Gastroesophageal sphincter (tissue), 3 donors: ENCODE data around the gene FBXO36.

Source experiments
- POLR2A ChIP-seq, 2 donors: fragments of 450-650 bp; IDR thresholded peaks; one replicate each; pipeline ENCODE4 v1.6.1; 2017; ENCODE audit warnings: antibody characterized with exemption in 2 of 2, mild to moderate bottlenecking in 2 of 2, moderate library complexity in 1 of 2
- TF ChIP-seq, protein P1 (sequence below), 4 experiments: fragments of 200-600 bp in 2 of 4; fragments of 450-650 bp in 2 of 4; sonication (generic) in 1 of 4; IDR thresholded peaks; one replicate each; pipeline ENCODE4 v1.5.1; 2017 to 2019; ENCODE audit warnings: antibody characterized with exemption in 4 of 4, mild to moderate bottlenecking in 2 of 4, moderate library complexity in 2 of 4

DNA sequence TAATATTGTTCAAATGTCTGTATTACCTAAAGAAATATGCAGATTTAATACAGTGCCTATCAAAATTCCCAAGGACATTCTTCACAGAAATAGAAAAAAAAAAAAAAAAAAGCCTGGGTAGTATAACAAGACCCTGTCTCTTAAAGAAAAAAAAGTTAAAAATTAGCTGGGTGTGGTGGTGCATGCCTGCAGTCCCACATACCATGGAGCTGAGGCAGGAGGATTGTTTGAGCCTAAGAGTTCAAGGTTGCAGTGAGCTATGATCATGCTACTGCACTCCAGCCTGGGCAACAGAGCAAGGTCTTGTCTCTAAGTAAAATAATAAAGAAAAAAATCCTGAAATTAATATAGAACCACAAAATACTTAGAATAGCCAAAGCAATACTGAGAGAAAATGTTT is 94.5 kb downstream of the FBXO36 start:
- TF ChIP-seq, protein P1, sequence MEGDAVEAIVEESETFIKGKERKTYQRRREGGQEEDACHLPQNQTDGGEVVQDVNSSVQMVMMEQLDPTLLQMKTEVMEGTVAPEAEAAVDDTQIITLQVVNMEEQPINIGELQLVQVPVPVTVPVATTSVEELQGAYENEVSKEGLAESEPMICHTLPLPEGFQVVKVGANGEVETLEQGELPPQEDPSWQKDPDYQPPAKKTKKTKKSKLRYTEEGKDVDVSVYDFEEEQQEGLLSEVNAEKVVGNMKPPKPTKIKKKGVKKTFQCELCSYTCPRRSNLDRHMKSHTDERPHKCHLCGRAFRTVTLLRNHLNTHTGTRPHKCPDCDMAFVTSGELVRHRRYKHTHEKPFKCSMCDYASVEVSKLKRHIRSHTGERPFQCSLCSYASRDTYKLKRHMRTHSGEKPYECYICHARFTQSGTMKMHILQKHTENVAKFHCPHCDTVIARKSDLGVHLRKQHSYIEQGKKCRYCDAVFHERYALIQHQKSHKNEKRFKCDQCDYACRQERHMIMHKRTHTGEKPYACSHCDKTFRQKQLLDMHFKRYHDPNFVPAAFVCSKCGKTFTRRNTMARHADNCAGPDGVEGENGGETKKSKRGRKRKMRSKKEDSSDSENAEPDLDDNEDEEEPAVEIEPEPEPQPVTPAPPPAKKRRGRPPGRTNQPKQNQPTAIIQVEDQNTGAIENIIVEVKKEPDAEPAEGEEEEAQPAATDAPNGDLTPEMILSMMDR (IDR thresholded peaks at IDR 0.05) = no peak
- TF ChIP-seq POLR2A (IDR thresholded peaks at IDR 0.05) = no peak
